Myometrial cell (primary cell): ENCODE measurements around the gene NFKBIE. TPM values are rescaled to one million over a fixed set of nuclear protein-coding genes. Genes with fewer than 3 reads are reported as not detected.

Source experiments
- total RNA-seq: library from RNA; depleted of rRNA; stranded (reverse); fragments of >200 nt; gene quantifications from 2 replicates; pipeline ENCODE4 v1.2.3, GENCODE V29; 2015

The NFKBIE gene, protein sequence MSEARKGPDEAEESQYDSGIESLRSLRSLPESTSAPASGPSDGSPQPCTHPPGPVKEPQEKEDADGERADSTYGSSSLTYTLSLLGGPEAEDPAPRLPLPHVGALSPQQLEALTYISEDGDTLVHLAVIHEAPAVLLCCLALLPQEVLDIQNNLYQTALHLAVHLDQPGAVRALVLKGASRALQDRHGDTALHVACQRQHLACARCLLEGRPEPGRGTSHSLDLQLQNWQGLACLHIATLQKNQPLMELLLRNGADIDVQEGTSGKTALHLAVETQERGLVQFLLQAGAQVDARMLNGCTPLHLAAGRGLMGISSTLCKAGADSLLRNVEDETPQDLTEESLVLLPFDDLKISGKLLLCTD
- 29.1 and 29.8 TPM in 2 replicates for total RNA-seq

DNA sequence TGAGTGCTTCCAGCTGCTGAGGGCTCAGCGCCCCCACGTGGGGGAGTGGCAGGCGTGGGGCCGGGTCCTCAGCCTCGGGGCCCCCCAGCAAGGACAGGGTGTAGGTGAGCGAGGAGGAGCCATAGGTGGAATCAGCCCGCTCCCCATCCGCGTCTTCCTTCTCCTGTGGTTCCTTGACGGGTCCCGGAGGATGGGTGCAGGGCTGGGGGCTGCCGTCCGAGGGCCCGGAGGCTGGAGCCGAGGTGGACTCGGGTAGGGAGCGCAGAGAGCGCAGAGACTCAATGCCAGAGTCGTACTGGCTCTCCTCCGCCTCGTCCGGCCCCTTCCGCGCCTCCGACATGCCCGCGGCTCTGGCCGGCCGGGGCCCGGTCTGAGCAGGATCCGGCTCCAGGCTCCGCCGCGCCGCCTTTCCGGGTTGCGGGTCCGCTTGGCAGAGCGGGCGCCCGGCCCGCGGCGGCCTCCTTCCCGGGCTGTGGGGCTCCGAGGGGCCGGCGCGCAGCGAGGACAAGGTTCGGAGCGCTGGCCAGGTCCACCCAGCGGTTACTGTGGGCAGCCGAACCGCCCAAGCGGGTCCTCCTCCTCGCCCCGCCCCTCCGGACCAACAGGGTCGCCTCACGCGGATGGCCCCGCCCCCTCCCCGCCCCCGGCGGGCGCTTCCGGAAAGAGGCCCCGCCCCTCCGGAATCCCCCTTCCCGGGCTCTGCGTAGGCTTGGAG, at the start of gene NFKBIE:
Gene NFKBIE, minus strand, starts transcription at position 545 of the 715 bp plus-strand sequence. Its CDS starts 205 bp downstream, at position 340.

DNA sequence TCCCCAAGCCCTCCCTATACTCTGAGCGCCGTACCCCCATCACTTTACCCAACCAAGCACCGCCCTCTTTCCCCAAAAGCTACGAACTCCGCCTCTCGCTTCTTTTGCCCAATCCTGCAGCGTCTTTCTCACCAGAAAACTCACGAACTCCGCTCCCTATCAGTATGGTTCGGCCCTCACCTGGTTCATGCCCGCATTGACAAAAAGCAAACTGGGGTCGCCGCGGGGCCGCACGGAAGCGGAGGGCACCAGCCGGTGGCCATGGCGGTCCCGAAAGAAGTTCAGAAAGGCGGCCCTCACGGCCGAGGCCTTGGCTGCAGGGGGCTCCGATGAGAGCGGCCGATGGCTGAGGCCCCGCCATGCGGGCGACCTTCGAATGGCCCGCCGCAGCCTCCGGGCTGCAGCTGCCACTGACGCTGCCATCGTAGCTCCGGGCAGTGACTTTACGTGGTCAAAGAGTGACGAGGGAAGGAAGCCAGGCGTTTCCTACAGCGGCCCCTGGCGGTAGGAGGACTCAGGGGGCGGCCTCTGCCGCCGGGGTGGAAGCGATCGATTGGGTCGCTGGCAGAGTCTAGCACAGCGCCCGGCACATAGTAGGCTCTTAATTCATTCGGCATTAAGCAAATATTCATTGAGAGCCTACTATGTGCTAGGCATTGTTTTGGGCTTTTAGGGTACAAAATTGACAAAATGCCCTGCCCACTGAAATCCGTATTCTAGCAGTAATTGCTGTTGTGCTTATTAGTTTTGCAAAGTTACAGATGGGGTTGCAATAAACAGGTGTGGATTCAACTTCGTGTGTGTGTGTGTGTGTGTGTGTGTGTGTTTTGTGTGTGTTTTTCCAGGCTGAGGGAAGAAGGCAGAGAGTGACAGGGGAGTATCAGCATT, 47.8 kb upstream of the NFKBIE start, which contains the start of gene AARS2:
Gene AARS2, minus strand, starts transcription at position 447 of the 888 bp plus-strand sequence. Its CDS starts 24 bp downstream, at position 423.

DNA sequence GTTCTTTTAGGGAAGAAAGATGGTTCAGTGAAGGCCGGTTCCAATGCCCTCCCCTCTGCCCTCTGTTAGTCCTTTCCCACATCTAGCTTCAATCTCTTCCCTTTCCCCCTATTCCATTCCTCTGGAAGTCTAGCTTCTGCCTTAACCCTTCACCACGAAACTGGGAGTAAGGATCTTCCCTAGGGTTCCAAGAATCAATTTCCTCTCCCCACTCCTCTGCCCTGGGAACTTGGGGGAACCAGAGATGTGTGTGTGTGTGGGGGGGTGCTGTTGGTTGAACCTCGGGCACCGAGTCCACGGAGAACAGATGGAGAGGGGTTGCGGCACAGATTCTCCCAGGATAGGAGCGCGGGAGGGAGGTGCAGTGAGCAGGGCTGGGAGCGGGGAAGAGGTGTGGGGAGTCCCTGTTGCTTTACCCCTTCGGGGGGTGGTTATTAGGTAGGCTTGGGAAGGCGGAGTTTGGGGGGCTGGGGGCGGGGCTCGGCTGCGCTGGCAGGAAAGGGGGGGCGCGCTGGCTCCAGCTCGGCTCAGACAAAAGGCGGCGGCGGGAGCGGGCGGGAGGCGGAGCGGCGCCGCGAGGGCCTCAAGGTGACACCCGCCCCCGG, 4.7 kb upstream of the NFKBIE start, which contains the start of gene TMEM151B:
Gene TMEM151B, plus strand, starts transcription at position 530 of the 605 bp plus-strand sequence. CDS start 293 bp downstream, outside the sequence.

DNA sequence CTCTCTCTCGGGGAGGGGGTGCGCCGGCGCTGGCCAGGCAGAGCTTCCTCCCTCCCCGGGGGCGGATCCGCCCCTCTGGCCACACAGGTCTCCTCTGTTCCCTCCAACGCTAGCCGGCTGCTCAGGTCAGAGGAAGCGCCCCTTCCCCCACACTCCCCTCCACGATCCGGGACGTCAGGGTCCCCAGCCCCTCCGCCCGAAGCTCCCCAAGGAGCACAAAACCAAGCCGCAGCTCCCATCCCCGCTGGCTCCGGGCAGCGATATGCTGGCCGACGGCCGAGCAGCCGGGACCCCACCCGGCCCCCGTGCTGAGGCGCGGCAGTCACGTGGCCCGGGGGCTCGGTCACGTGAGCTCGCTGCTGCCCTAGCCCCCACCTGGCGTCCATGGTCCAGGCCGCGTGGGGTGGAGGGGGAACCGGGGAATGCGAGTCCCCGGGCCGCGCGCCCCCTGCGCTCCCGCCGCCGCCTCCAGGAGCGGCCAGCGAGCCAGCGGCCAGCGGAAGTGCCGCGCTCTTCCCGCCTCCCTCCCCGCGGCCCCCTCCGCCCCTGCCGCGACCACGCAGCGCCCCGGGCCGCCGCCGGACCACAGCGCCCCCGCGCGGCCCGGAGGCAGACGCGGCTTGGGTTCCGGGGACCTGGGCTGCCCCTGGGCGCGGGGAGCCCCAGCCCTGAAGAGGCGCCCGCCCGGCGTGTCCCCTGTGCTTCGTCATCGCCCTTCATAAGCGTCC, 8.2 kb downstream of the NFKBIE start, which contains the start of gene SLC35B2:
Gene SLC35B2, minus strand, starts transcription at position 504 of the 728 bp plus-strand sequence. Its CDS starts 118 bp downstream, at position 386.

DNA sequence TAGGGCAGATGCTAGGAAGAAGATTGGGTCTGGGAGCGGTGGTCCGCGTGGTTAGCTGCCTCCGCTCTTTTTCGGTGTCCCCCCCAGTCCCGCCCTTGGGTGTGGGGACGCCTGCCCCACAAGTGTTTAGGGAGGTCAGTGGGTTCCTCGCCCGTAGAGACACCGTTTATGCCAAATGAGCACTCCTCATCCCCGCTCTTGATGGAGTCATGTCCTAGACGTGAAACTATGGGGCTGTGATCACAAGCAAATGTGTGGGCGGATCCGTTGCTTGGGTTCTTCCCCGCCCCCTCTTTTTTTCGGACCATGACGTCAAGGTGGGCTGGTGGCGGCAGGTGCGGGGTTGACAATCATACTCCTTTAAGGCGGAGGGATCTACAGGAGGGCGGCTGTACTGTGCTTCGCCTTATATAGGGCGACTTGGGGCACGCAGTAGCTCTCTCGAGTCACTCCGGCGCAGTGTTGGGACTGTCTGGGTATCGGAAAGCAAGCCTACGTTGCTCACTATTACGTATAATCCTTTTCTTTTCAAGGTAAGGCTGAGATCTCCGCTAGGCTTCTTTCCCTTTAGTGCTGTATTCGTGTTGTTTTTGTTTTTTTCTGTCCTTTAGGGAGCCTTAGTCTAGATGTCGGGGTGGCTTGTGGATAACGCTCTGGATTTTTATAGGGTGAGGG, 18.6 kb downstream of the NFKBIE start, which contains the start of gene HSP90AB1:
Gene HSP90AB1, plus strand, starts transcription at position 439 of the 675 bp plus-strand sequence. CDS start 1,529 bp downstream, outside the sequence.

DNA sequence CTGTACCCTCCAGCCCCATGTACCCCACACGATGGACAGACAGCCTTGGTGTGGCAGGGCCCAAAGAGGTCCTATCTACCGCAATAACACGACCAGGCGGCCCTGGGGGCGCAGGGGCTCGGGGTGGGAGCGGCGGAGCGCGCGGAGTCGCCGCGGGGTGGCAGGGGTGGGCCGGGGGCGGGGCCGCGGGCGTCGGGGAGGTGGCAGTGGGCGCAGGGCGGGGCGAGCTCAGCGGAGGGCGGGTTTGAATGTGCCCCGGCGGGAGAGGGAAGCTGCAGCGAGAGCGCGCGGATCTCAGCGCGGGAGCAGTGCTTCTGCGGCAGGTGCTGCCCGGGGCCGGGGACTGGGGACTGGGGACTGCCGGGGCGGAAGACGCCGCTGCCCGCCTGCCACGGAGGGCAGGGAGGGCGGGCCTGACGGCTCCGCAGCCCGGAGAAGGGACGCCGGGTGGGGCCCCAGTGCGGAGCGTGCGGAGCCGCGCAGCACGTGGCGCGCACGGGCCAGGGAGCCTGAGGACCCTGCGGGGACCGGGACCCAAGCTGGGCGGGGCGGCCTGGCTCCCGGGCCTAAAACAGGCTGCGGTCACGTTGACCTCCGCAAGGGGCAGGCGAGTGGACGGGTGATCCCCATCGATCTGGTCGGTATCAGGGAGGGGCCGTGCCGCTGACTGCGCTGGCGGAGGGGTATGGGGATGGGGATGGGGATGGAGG, 41.9 kb downstream of the NFKBIE start, which contains the start of gene SLC29A1:
Gene SLC29A1, plus strand, starts transcription at position 277 of the 710 bp plus-strand sequence. CDS start 3,719 bp downstream, outside the sequence.

DNA sequence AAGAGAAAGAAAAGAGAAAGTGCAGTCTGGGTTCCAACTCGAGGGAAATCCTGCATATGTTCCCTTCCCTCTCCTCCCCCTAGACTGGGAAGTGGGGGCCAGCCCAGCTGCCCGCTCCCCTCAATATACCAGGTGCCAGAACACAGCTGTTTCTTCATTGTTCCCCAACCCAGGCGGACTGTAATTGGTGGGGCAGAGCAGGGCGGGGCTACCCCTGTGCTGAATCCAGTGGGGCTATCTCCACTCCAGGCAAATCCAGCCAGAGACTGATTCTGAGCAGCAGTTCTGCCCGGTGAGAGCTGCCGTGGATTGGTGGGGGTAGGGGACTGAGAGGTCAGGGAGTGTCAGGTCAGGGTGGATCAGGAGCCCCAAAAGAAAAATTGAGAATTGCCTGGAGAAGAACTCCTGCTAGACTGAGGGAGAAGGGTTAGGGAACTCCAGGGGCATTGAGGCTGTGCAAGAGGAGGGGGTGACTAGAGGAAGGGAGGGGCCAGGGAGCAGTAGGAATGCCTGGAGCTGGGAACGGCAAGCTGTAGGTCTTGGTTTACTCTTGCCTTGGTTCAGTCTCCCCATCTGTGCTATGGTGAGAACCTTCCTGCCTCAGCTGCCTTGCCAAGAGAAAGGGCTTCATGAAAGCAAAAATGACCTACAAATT, 48.5 kb downstream of the NFKBIE start, which contains the start of gene MYMX:
Gene MYMX, plus strand, starts transcription at position 250 of the 655 bp plus-strand sequence. CDS start 546 bp downstream, outside the sequence.

Other genes with a start within 250 kb of the NFKBIE start
- gene MRPL14, start 138.1 kb downstream of the NFKBIE start, total RNA-seq = 92.5 and 93.7 TPM in 2 replicates
- 25.7 and 36.2 TPM in 2 replicates for gene TMEM63B, start 138.0 kb downstream of the NFKBIE start, total RNA-seq
- 0.29 TPM in 1 of 2 replicates, not detected in the other for gene CAPN11, start 106.7 kb downstream of the NFKBIE start, total RNA-seq
- gene MYMX, start 48.6 kb downstream of the NFKBIE start, total RNA-seq = not detected in 2 replicates
- 11.2 and 17.9 TPM in 2 replicates for gene SLC29A1, start 42.0 kb downstream of the NFKBIE start, total RNA-seq
- 932 and 1,034 TPM in 2 replicates for gene HSP90AB1, start 18.4 kb downstream of the NFKBIE start, total RNA-seq
- 102 and 121 TPM in 2 replicates for gene SLC35B2, start 8.0 kb downstream of the NFKBIE start, total RNA-seq
- gene TMEM151B, start 4.9 kb upstream of the NFKBIE start, total RNA-seq = under 0.01 TPM in 1 of 2 replicates, not detected in the other
- 15.3 and 18.6 TPM in 2 replicates for gene AARS2, start 47.8 kb upstream of the NFKBIE start, total RNA-seq
- not detected in 2 replicates for gene SPATS1, start 77.1 kb upstream of the NFKBIE start, total RNA-seq
- 9.8 and 17.0 TPM in 2 replicates for gene CDC5L, start 122.2 kb upstream of the NFKBIE start, total RNA-seq